PC-9 (cell line): Measurements from ENCODE around the gene NUMB.

ENCODE experiments used
- EZH2 ChIP-seq: fragments of 200-600 bp; sonication (generic); IDR thresholded peaks from 2 replicates; pipeline ENCODE4 v1.8.0; 2017; ENCODE audit warnings: antibody characterized with exemption, low read depth
- TF ChIP-seq, protein P1 (sequence below): fragments of 200-600 bp; sonication (generic); conservative IDR thresholded peaks from 2 replicates; pipeline ENCODE4 v1.6.1; 2017; ENCODE audit warnings: mixed run types, antibody characterized with exemption, mild to moderate bottlenecking, moderate library complexity

GRCh38 chr14:73503648-73504047 is 45.3 kb upstream of the NUMB start:
- no peak for TF ChIP-seq EZH2
- TF ChIP-seq, protein P1, sequence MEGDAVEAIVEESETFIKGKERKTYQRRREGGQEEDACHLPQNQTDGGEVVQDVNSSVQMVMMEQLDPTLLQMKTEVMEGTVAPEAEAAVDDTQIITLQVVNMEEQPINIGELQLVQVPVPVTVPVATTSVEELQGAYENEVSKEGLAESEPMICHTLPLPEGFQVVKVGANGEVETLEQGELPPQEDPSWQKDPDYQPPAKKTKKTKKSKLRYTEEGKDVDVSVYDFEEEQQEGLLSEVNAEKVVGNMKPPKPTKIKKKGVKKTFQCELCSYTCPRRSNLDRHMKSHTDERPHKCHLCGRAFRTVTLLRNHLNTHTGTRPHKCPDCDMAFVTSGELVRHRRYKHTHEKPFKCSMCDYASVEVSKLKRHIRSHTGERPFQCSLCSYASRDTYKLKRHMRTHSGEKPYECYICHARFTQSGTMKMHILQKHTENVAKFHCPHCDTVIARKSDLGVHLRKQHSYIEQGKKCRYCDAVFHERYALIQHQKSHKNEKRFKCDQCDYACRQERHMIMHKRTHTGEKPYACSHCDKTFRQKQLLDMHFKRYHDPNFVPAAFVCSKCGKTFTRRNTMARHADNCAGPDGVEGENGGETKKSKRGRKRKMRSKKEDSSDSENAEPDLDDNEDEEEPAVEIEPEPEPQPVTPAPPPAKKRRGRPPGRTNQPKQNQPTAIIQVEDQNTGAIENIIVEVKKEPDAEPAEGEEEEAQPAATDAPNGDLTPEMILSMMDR, result no peak
